Measurements from ENCODE around the gene COL4A1.

DNA sequence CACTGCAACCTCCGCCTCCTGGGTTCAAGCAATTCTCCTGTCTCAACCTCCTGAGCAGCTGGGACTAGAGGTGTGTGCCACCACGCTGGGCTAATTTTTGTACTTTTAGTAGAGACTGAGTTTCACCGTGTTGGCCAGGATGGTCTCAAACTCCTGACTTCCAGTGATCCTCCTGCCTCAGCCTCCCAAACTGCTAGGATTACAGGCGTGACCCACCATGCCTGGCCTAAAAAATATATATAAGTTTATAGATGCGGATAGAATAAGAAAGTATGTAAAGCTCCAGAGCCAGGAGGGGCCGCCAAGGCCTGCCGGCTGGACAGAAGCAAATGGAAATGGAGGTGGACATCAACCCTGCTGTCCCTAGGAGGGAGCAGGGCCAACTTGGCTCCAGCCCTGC, 66.0 kb downstream of the COL4A1 start:
- TF ChIP-seq CBFB (CRISPR knock-in tag; IDR thresholded peaks at IDR 0.05) (no peak), NR2C2 (CRISPR knock-in tag; IDR thresholded peaks at IDR 0.05; ENCODE audit: borderline replicate concordance) (no peak), ZSCAN29 (CRISPR knock-in tag; conservative IDR thresholded peaks at IDR 0.05) (no peak)
- TF ChIP-seq, protein P1, sequence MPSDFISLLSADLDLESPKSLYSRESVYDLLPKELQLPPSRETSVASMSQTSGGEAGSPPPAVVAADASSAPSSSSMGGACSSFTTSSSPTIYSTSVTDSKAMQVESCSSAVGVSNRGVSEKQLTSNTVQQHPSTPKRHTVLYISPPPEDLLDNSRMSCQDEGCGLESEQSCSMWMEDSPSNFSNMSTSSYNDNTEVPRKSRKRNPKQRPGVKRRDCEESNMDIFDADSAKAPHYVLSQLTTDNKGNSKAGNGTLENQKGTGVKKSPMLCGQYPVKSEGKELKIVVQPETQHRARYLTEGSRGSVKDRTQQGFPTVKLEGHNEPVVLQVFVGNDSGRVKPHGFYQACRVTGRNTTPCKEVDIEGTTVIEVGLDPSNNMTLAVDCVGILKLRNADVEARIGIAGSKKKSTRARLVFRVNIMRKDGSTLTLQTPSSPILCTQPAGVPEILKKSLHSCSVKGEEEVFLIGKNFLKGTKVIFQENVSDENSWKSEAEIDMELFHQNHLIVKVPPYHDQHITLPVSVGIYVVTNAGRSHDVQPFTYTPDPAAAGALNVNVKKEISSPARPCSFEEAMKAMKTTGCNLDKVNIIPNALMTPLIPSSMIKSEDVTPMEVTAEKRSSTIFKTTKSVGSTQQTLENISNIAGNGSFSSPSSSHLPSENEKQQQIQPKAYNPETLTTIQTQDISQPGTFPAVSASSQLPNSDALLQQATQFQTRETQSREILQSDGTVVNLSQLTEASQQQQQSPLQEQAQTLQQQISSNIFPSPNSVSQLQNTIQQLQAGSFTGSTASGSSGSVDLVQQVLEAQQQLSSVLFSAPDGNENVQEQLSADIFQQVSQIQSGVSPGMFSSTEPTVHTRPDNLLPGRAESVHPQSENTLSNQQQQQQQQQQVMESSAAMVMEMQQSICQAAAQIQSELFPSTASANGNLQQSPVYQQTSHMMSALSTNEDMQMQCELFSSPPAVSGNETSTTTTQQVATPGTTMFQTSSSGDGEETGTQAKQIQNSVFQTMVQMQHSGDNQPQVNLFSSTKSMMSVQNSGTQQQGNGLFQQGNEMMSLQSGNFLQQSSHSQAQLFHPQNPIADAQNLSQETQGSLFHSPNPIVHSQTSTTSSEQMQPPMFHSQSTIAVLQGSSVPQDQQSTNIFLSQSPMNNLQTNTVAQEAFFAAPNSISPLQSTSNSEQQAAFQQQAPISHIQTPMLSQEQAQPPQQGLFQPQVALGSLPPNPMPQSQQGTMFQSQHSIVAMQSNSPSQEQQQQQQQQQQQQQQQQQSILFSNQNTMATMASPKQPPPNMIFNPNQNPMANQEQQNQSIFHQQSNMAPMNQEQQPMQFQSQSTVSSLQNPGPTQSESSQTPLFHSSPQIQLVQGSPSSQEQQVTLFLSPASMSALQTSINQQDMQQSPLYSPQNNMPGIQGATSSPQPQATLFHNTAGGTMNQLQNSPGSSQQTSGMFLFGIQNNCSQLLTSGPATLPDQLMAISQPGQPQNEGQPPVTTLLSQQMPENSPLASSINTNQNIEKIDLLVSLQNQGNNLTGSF (CRISPR knock-in tag; IDR thresholded peaks at IDR 0.05): no peak
- TF ChIP-seq, protein P2, sequence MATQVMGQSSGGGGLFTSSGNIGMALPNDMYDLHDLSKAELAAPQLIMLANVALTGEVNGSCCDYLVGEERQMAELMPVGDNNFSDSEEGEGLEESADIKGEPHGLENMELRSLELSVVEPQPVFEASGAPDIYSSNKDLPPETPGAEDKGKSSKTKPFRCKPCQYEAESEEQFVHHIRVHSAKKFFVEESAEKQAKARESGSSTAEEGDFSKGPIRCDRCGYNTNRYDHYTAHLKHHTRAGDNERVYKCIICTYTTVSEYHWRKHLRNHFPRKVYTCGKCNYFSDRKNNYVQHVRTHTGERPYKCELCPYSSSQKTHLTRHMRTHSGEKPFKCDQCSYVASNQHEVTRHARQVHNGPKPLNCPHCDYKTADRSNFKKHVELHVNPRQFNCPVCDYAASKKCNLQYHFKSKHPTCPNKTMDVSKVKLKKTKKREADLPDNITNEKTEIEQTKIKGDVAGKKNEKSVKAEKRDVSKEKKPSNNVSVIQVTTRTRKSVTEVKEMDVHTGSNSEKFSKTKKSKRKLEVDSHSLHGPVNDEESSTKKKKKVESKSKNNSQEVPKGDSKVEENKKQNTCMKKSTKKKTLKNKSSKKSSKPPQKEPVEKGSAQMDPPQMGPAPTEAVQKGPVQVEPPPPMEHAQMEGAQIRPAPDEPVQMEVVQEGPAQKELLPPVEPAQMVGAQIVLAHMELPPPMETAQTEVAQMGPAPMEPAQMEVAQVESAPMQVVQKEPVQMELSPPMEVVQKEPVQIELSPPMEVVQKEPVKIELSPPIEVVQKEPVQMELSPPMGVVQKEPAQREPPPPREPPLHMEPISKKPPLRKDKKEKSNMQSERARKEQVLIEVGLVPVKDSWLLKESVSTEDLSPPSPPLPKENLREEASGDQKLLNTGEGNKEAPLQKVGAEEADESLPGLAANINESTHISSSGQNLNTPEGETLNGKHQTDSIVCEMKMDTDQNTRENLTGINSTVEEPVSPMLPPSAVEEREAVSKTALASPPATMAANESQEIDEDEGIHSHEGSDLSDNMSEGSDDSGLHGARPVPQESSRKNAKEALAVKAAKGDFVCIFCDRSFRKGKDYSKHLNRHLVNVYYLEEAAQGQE (IDR thresholded peaks at IDR 0.05; ENCODE audit: borderline replicate concordance in 1 of 2, low read depth in 1 of 2, low read length in 2 of 2): no peak
